ENCODE data around the gene RGS3. TPM values are rescaled to one million over a fixed set of nuclear protein-coding genes. Genes with fewer than 3 reads are reported as not detected.

The RGS3 gene
- total and polyA plus RNA-seq, 2 of the 13 experiments (the other 11 are each of a cell fraction or from before 2014, with no cell fraction given): 17.1 to 28.8 TPM

GRCh38 chr9:113504725-113505590 is 41.4 kb downstream of the RGS3 start (continued):
- TF ChIP-seq HNF1A (IDR thresholded peaks at IDR 0.05; ENCODE audit: low read depth): 0 out of 2 replicates have a peak, but pooled peaks have one; percentile 59
- peak; percentile 94; the same call in 1 of the 2 replicates for TF ChIP-seq HNF1A (CRISPR knock-in tag; IDR thresholded peaks at IDR 0.05; ENCODE audit: borderline replicate concordance)
- TF ChIP-seq ZNF619 (CRISPR knock-in tag; IDR thresholded peaks at IDR 0.05): peak; percentile 99; the same call in 1 of the 2 replicates
- TF ChIP-seq ETV6 (CRISPR knock-in tag; conservative IDR thresholded peaks at IDR 0.05): peak; percentile 56; the same call in 1 of the 2 replicates
- TF ChIP-seq BRCA1 (CRISPR knock-in tag; IDR thresholded peaks at IDR 0.05): peak; percentile 45
- TF ChIP-seq ZBTB49 (CRISPR knock-in tag; IDR thresholded peaks at IDR 0.05; ENCODE audit: borderline replicate concordance): no peak
- no peak for TF ChIP-seq GLMP (CRISPR knock-in tag; IDR thresholded peaks at IDR 0.05; ENCODE audit: borderline replicate concordance)
- peak; percentile 24 for TF ChIP-seq ASH2L (IDR thresholded peaks at IDR 0.05; ENCODE audit: insufficient read length, low read depth, low read length)
- peak; percentile 87 for TF ChIP-seq ZNF704 (CRISPR knock-in tag; IDR thresholded peaks at IDR 0.05; ENCODE audit: borderline replicate concordance)
- peak; percentile 73 for TF ChIP-seq GABPB1 (CRISPR knock-in tag; IDR thresholded peaks at IDR 0.05)
- TF ChIP-seq SOX13 (IDR thresholded peaks at IDR 0.05): 0 out of 2 replicates have a peak, but pooled peaks have one; percentile 19
- TF ChIP-seq SOX13 (CRISPR knock-in tag; conservative IDR thresholded peaks at IDR 0.05 in 1 of 2, IDR thresholded peaks at IDR 0.05 in 1 of 2): peak in 1 of 2 experiments; percentile 93; a peak in 2 of 4 replicates
- 0 out of 2 replicates have a peak, but pooled peaks have one; percentile 69 for TF ChIP-seq ZSCAN25 (CRISPR knock-in tag; IDR thresholded peaks at IDR 0.05)
- TF ChIP-seq ZNF597 (CRISPR knock-in tag; IDR thresholded peaks at IDR 0.05): no peak
- no peak for TF ChIP-seq ISX (CRISPR knock-in tag; conservative IDR thresholded peaks at IDR 0.05)
- peak; percentile 94 for TF ChIP-seq FOXA3 (CRISPR knock-in tag; IDR thresholded peaks at IDR 0.05)
- no peak for TF ChIP-seq MBNL3 (CRISPR knock-in tag; conservative IDR thresholded peaks at IDR 0.05)
- peak; percentile 80; the same call in 1 of the 2 replicates for TF ChIP-seq ATF7-NPFF (CRISPR knock-in tag; IDR thresholded peaks at IDR 0.05; ENCODE audit: low read depth)
